HEK293T (cell line): Measurements from ENCODE around the gene EIF2A.

Experiments
- BHLHE40 ChIP-seq: fragments of 450-650 bp; IDR thresholded peaks from 2 replicates; pipeline ENCODE4 v1.6.1; 2016; ENCODE audit warnings: mild to moderate bottlenecking, moderate library complexity, borderline replicate concordance
- FOXM1 ChIP-seq: fragments of 450-650 bp; IDR thresholded peaks from 2 replicates; pipeline ENCODE4 v1.6.1; 2017; ENCODE audit warnings: mild to moderate bottlenecking, borderline replicate concordance
- L3MBTL2 ChIP-seq: fragments of 450-650 bp; conservative IDR thresholded peaks from 2 replicates; pipeline ENCODE4 v1.6.1; 2016; ENCODE audit warnings: mild to moderate bottlenecking
- LEF1 ChIP-seq: fragments of 450-650 bp; IDR thresholded peaks from 2 replicates; pipeline ENCODE4 v1.6.1; 2017; ENCODE audit warnings: mild to moderate bottlenecking, borderline replicate concordance
- PKNOX1 ChIP-seq: fragments of 450-650 bp; IDR thresholded peaks from 2 replicates; pipeline ENCODE4 v1.6.1; 2016
- SUZ12 ChIP-seq: fragments of 450-650 bp; IDR thresholded peaks from 2 replicates; pipeline ENCODE4 v1.6.1; 2016; ENCODE audit warnings: mild to moderate bottlenecking
- TARDBP ChIP-seq: fragments of 450-650 bp; IDR thresholded peaks from 2 replicates; pipeline ENCODE4 v1.6.1; 2016

- no peak for TF ChIP-seq TARDBP
- TF ChIP-seq FOXM1 = no peak
- TF ChIP-seq SUZ12 = no peak
- TF ChIP-seq L3MBTL2 = no peak
- no peak for TF ChIP-seq LEF1
- TF ChIP-seq BHLHE40 = no peak
- no peak; the same call in 1 of the 2 replicates for TF ChIP-seq PKNOX1
Observed at GRCh38 chr3:150547045-150547741, 606 bp downstream of the EIF2A start.
